ELR (cell line): Measurements from ENCODE around the gene LDLRAD4.
"Not testable (repeated sequence)": the region's sequence is repeated elsewhere in the genome, so short reads cannot be mapped to it uniquely, and the experiment has no call there.

Experiments
- DNase-seq: peaks from one replicate; pipeline ENCODE4 v3.0.0-alpha.2; 2015; ENCODE audit warnings: low read depth

LDLRAD4 gene

DNA sequence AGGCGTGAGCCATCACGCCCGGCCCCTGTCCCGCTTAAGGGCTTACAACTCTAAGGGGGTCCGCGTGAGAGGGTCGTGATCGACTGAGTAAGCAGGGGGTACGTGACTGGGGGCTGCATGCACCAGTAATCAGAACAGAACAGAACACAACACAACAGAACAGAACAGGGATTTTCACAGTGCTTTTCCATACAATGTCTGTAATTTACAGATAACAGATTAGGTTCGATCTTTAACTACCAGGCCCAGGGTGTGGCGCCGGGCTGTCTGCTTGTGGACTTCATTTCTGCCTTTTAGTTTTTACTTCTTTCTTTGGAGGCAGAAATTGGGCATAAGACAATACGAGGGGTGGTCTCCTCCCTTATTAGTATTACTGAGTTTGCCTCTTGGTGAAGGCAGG lies 458.8 kb downstream of the LDLRAD4 start:
- not testable (repeated sequence) for DNase-seq

DNA sequence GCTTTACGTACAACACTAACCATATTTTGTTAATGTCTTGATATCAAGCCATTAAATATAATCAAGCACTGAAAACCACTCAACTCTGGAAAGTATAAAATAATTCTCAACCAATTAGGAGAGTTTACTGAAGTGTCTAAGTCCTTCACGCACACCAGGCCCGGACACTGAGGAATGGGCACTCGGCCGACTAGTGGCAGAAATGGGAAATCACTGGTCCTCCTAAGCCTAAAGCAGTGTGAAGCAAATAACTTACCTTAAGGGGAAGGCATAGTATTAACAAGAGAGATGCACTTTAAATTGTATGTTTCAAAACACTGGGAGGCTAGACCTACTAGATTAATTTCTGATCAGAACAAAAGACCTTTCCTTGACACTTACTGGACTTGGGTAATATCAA lies 462.1 kb downstream of the LDLRAD4 start:
- DNase-seq: no peak

DNA sequence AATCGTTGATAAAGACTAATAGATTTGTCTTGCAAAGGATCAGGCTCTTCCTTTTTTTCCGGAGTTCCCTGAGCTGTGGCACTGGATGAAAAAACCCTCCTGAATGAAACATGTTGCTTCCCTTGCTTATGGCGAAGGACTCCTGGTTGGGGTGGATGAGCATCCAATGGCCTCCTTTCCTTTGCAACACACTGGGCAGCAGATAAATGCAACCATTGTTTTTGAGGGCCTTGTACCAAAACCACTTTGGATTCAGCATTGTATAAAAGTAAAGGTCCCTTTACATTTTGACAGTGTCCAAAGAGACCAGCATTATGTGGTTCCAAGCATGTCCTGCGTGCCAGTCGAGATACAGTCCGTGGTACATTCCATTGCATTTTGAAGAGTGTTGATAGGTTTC lies 463.1 kb downstream of the LDLRAD4 start:
- DNase-seq: no peak

DNA sequence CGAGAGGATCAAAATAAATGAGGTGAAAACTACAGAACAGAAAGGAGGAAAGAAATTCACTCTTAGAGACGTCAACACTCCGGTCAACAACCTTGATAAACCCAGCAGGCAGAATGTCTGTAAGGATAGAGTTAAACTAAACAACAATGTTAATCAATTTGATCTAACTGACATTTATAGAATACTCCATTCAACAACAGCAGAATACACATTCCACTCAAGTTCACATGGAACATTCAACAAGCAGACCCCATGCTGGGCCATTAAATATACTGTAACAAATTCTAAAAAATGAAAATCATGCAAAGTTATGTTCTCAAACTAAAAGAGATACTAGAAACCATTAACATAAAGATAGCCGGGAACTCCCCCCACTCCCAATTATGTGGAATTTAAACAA lies 466.0 kb downstream of the LDLRAD4 start:
- DNase-seq: no peak

DNA sequence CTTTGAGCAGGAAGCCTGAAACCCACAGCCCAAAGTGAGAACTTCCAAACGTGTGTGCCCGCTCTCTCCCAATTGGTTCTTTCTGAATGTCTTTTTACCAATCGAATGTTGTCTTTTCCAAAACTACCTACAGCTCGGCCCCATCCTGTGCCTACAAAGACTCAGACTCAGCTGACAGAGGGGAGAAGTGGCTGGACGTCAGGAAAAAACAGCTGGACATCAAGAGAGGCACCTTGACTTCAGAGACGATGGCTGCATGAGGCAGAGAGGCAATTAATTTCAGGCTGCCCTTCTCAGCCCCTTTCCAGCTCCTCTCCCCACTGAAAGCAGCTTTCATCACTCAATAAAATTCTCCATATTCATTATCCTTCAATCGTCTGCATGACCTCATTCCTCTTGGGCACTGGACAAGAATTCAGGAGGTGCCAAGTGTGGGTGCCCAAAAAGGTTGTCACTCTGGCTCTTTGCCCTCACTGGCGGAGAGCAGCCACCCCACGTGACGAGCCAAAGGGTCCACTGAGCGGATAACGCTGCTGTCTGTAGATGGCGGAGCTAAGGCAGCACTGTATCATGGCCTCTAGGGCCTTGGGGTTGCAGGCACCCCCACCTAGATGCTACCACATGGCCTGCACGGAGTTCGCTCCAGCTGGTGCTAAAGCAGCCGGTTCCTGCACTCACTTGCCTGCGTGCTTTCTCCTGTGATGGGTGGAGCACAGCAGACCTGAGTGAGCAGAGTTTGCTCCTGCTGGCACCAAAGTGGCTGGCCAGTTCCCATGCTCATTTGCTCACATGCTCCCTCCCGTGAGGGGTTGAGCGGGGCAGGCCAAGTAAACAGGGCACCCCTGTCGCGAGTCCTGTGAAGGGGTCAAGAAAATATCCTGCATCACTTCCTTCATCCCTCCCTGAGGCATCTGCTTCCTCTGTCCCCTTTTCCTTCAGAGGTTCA lies 469.9 kb downstream of the LDLRAD4 start:
- no peak for DNase-seq

DNA sequence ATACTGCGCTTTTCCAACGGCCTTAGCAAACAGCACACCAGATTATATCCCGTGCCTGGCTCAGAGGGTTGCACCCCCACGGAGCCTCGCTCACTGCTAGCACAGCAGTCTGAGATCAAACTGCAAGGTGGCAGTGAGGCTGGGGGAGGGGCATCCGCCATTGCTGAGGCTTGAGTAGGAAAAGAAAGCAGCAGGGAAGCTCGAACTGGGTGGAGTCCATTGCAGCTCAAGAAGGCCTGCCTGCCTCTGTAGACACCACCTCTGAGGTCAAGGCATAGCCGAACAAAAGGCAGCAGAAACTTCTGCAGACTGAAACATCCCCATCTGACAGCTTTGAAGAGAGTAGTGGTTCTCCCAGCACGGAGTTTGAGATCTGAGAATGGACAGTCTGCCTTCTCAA lies 471.5 kb downstream of the LDLRAD4 start:
- not testable (repeated sequence) for DNase-seq

DNA sequence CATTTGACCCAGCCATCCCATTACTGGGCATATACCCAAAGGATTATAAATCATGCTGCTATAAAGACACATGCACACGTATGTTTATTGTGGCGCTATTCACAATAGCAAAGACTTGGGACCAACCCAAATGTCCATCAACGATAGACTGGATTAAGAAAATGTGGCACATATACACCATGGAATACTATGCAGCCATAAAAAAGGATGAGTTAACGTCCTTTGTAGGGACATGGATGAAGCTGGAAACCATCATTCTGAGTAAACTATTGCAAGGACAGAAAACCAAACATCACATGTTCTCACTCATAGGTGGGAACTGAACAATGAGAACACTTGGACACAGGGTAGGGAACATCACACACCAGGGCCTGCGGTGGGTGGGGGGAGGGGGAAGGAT lies 476.8 kb downstream of the LDLRAD4 start:
- DNase-seq: not testable (repeated sequence)

DNA sequence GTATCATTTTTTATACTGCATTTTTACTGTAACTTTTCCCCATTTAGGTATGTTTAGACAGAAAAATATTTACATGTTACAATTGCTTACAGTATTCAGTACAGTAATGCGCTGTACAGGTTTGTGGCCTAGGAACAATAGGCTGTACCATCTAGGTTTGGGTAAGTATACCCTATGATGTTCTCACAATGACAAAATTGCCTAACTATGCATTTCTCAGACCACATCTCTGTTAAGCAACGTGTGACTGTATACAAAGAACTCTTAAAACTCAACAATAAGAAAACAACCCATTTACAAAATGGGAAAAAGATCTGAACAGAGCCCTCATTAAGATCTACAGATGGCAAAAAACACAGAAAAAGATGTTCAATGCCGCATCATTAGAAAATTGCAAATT lies 478.4 kb downstream of the LDLRAD4 start:
- DNase-seq: no peak

DNA sequence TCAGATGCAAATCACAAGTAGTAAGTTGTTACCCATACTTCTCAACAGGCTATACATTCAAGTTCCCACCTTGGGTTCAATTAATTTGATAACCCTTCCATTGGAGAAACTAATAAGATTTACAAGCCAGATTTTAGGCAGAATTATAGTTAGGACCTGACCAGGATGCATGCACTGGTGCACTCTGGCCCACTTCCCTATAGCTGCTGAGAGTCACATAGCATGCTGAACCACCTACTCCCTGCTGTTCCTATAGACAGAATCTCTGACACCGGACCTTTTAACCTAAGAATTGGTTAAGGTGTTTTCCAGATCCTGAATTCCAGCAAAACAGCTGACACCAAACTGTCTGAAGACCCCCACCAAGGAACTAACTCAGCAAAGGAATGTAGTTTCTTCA lies 481.6 kb downstream of the LDLRAD4 start:
- no peak for DNase-seq
